Naive thymus-derived CD4-positive, alpha-beta T cell (primary cell): Measurements from ENCODE around the gene SDCCAG8. TPM values are rescaled to one million over a fixed set of nuclear protein-coding genes. Genes with fewer than 3 reads are reported as not detected.

Experiments used
- ATAC-seq: fragments of 150-1000 bp; cut with Tn5 transposase; 2 replicates; pipeline ENCODE4 v1.10.0; 2021; ENCODE audit warnings: mild to moderate bottlenecking, moderate library complexity
- CTCF ChIA-PET: fragments of 350-600 bp; sonication (Branson Sonifier 250); formaldehyde crosslinking; loops from one replicate; lab custom pipeline; 2021; ENCODE audit warnings: antibody characterized with exemption; lab: Charles Lee
- POLR2A ChIA-PET: fragments of 350-600 bp; sonication (Branson Sonifier 250); formaldehyde crosslinking; loops from one replicate; lab custom pipeline; 2021; ENCODE audit warnings: antibody characterized with exemption, inconsistent platforms; lab: Charles Lee
- DNase-seq, 9 donors: peaks; one replicate each; pipeline versions ENCODE4 v3.0.0 to v3.0.0-alpha.2; 2020 to 2022; ENCODE audit warnings: mixed read lengths in 1 of 9
- H3K27ac ChIP-seq: one replicate; pipeline ENCODE4 v1.7.0; 2013; ENCODE audit warnings: mild to moderate bottlenecking, low read depth, low read length, moderate library complexity
- H3K27me3 ChIP-seq, 2 donors: one replicate each; pipeline ENCODE4 v1.7.0; 2013; ENCODE audit warnings: low read length in 2 of 2, mild to moderate bottlenecking in 2 of 2, moderate library complexity in 2 of 2; ENCODE audit not compliant: control insufficient read depth in 2 of 2, insufficient read depth in 2 of 2
- H3K36me3 ChIP-seq, 3 experiments: 1 replicate in 2 of 3; 2 replicates in 1 of 3; pipeline ENCODE4 v1.7.0; 2013; ENCODE audit warnings: low read length in 3 of 3, mild to moderate bottlenecking in 3 of 3, moderate library complexity in 1 of 3; ENCODE audit not compliant: insufficient read depth in 3 of 3, control insufficient read depth in 2 of 3
- H3K4me1 ChIP-seq, 2 donors: one replicate each; pipeline ENCODE4 v1.7.0; 2013; ENCODE audit warnings: low read length in 2 of 2, mild to moderate bottlenecking in 2 of 2, moderate library complexity in 1 of 2; ENCODE audit not compliant: control insufficient read depth in 2 of 2, insufficient read depth in 2 of 2
- H3K4me3 ChIP-seq: 2 replicates; pipeline ENCODE4 v1.7.0; 2013; ENCODE audit warnings: mild to moderate bottlenecking, low read length
- H3K9me3 ChIP-seq, 3 experiments: 1 replicate in 2 of 3; 2 replicates in 1 of 3; pipeline ENCODE4 v1.7.0; 2013; ENCODE audit warnings: low read length in 3 of 3; ENCODE audit not compliant: control insufficient read depth in 2 of 3
- H3K27ac Mint-ChIP-seq, 9 donors: one replicate each; pipeline ENCODE4 v1.8.0; 2020 to 2022; ENCODE audit warnings: mixed read lengths in 9 of 9, mild to moderate bottlenecking in 8 of 9, moderate library complexity in 5 of 9, inconsistent platforms in 2 of 9
- H3K27me3 Mint-ChIP-seq, 5 donors: one replicate each; pipeline ENCODE4 v1.8.0; 2021 to 2022; ENCODE audit warnings: mixed read lengths in 5 of 5, mild to moderate bottlenecking in 1 of 5
- H3K36me3 Mint-ChIP-seq, 5 donors: one replicate each; pipeline ENCODE4 v1.8.0; 2020 to 2022; ENCODE audit warnings: mixed read lengths in 5 of 5, mild to moderate bottlenecking in 3 of 5, inconsistent platforms in 1 of 5
- H3K4me1 Mint-ChIP-seq, 7 donors: one replicate each; pipeline ENCODE4 v1.8.0; 2020 to 2022; ENCODE audit warnings: mixed read lengths in 7 of 7, mild to moderate bottlenecking in 3 of 7, inconsistent platforms in 1 of 7
- H3K4me3 Mint-ChIP-seq, 10 donors: one replicate each; pipeline ENCODE4 v1.8.0; 2020 to 2022; ENCODE audit warnings: mild to moderate bottlenecking in 10 of 10, mixed read lengths in 10 of 10, moderate library complexity in 6 of 10, inconsistent platforms in 2 of 10
- H3K9me3 Mint-ChIP-seq, 11 donors: one replicate each; pipeline ENCODE4 v1.8.0; 2020 to 2022; ENCODE audit warnings: mixed read lengths in 11 of 11, mild to moderate bottlenecking in 4 of 11, inconsistent platforms in 1 of 11, moderate library complexity in 1 of 11
- intact Hi-C, 2 donors: fragments of 100-400 bp; cut with micrococcal nuclease; formaldehyde crosslinking; loops; one replicate each; pipeline ENCODE4 v1.15.1; 2023
- polyA plus RNA-seq, 2 donors: library from polyadenylated mRNA; unstranded; fragments of 300-500 nt; fragmentation: Illumina TruSeq; gene quantifications; one replicate each; pipeline ENCODE4 v1.2.3, GENCODE V29; 2021
- total RNA-seq, 6 experiments: library from RNA in 5 of 6; stranded (reverse) in 5 of 6; gene quantifications; 1 replicate in 5 of 6; 2 replicates in 1 of 6; pipeline ENCODE4 v1.2.3 and lab custom pipeline; 2021 to 2026

Gene SDCCAG8
- total and polyA plus RNA-seq, 7 experiments from 2014 or later = 26.0 to 45.2 (median 39.1) TPM

GRCh38 chr1:243457363-243457982 is 201.6 kb downstream of the SDCCAG8 start:
- H3K36me3 ChIP-seq = peaks cover 0 to 21% (median 0%) of the 10 kb centered on the region in 3 experiments
- Mint-ChIP-seq H3K27me3 (no peaks in the 10 kb centered on the region), H3K4me1 (peaks cover 0 to 5% (median 0%) of the 10 kb centered on the region in 7 donors), H3K27ac (no peak overlapping the region), H3K9me3 (no peaks in the 10 kb centered on the region), H3K36me3 (peaks cover 6 to 58% (median 8%) of the 10 kb centered on the region in 5 donors), H3K4me3 (no peak overlapping the region)
- ATAC-seq (no peak), DNase-seq (no peak)
- no peaks in the 10 kb centered on the region for H3K27me3 ChIP-seq
- CTCF ChIA-PET = no interaction called here
- H3K4me3 ChIP-seq = no peak overlapping the region
- intact Hi-C loops = no loop called here
- POLR2A ChIA-PET = no interaction called here
- no peak overlapping the region for H3K27ac ChIP-seq
- no peaks in the 10 kb centered on the region for H3K9me3 ChIP-seq
- no peaks in the 10 kb centered on the region for H3K4me1 ChIP-seq

GRCh38 chr1:243459059-243459458 is 203.2 kb downstream of the SDCCAG8 start:
- Mint-ChIP-seq H3K4me1 (peaks cover 0 to 8% (median 0%) of the 10 kb centered on the region in 7 donors), H3K9me3 (no peaks in the 10 kb centered on the region), H3K4me3 (no peak overlapping the region), H3K27me3 (no peaks in the 10 kb centered on the region), H3K36me3 (peaks cover 8 to 63% (median 8%) of the 10 kb centered on the region in 5 donors), H3K27ac (peak overlapping the region in 1 of 9 donors; percentile 46)
- ChIA-PET POLR2A (no interaction called here), CTCF (no interaction called here)
- Histone ChIP-seq H3K4me3 (no peak overlapping the region), H3K9me3 (no peaks in the 10 kb centered on the region), H3K36me3 (peaks cover 0 to 21% (median 0%) of the 10 kb centered on the region in 3 experiments), H3K27me3 (no peaks in the 10 kb centered on the region), H3K27ac (no peak overlapping the region), H3K4me1 (no peaks in the 10 kb centered on the region)
- intact Hi-C loops = no loop called here
- ATAC-seq = peak; percentile 57
- no peak for DNase-seq

GRCh38 chr1:243461700-243462099 is 205.9 kb downstream of the SDCCAG8 start:
- Mint-ChIP-seq H3K27me3 (no peaks in the 10 kb centered on the region), H3K4me1 (peaks cover 0 to 8% (median 0%) of the 10 kb centered on the region in 7 donors), H3K27ac (no peak overlapping the region), H3K4me3 (no peak overlapping the region), H3K36me3 (peaks cover 8 to 52% (median 8%) of the 10 kb centered on the region in 5 donors), H3K9me3 (no peaks in the 10 kb centered on the region)
- peaks cover 0 to 15% (median 0%) of the 10 kb centered on the region in 3 experiments for H3K36me3 ChIP-seq
- ATAC-seq = no peak
- no peak overlapping the region for H3K27ac ChIP-seq
- no peaks in the 10 kb centered on the region for H3K27me3 ChIP-seq
- intact Hi-C loops = no loop called here
- no peak overlapping the region for H3K4me3 ChIP-seq
- ChIA-PET POLR2A (interaction anchor here (0.5 kb wide), 1 partner anchor 1759 kb away, joined by 5 read pairs; no protein-coding TSS in a partner anchor), CTCF (no interaction called here)
- DNase-seq = no peak
- H3K9me3 ChIP-seq = no peaks in the 10 kb centered on the region
- H3K4me1 ChIP-seq = no peaks in the 10 kb centered on the region

GRCh38 chr1:243462929-243463697 is 207.3 kb downstream of the SDCCAG8 start:
- Mint-ChIP-seq H3K27me3 (no peaks in the 10 kb centered on the region), H3K4me3 (no peak overlapping the region), H3K36me3 (peaks cover 6 to 50% (median 8%) of the 10 kb centered on the region in 5 donors), H3K4me1 (peaks cover 0 to 8% (median 0%) of the 10 kb centered on the region in 7 donors), H3K27ac (no peak overlapping the region), H3K9me3 (no peaks in the 10 kb centered on the region)
- H3K27ac ChIP-seq = no peak overlapping the region
- H3K9me3 ChIP-seq = no peaks in the 10 kb centered on the region
- ChIA-PET POLR2A (no interaction called here), CTCF (no interaction called here)
- peaks cover 0 to 15% (median 0%) of the 10 kb centered on the region in 3 experiments for H3K36me3 ChIP-seq
- H3K4me1 ChIP-seq = no peaks in the 10 kb centered on the region
- ATAC-seq (no peak), DNase-seq (no peak)
- no peak overlapping the region for H3K4me3 ChIP-seq
- intact Hi-C loops = no loop called here
- no peaks in the 10 kb centered on the region for H3K27me3 ChIP-seq

- ATAC-seq (no peak), DNase-seq (no peak)
- no peaks in the 10 kb centered on the region for H3K27me3 ChIP-seq
- CTCF ChIA-PET = no interaction called here
- no peaks in the 10 kb centered on the region for H3K9me3 ChIP-seq
- no peaks in the 10 kb centered on the region for H3K27me3 Mint-ChIP-seq
- POLR2A ChIA-PET = no interaction called here
- H3K36me3 ChIP-seq = peaks cover 0 to 15% (median 0%) of the 10 kb centered on the region in 3 experiments
- no peak overlapping the region for H3K4me3 ChIP-seq
- H3K4me1 Mint-ChIP-seq = peaks cover 0 to 5% (median 0%) of the 10 kb centered on the region in 7 donors
- no peak overlapping the region for H3K4me3 Mint-ChIP-seq
- no peaks in the 10 kb centered on the region for H3K4me1 ChIP-seq
- intact Hi-C loops = no loop called here
- H3K9me3 Mint-ChIP-seq = no peaks in the 10 kb centered on the region
- H3K36me3 Mint-ChIP-seq = peaks cover 4 to 43% (median 8%) of the 10 kb centered on the region in 5 donors
- no peak overlapping the region for H3K27ac ChIP-seq
- no peak overlapping the region for H3K27ac Mint-ChIP-seq
These were observed 209.2 kb downstream of the SDCCAG8 start for GRCh38 chr1:243465081-243465480.

DNA sequence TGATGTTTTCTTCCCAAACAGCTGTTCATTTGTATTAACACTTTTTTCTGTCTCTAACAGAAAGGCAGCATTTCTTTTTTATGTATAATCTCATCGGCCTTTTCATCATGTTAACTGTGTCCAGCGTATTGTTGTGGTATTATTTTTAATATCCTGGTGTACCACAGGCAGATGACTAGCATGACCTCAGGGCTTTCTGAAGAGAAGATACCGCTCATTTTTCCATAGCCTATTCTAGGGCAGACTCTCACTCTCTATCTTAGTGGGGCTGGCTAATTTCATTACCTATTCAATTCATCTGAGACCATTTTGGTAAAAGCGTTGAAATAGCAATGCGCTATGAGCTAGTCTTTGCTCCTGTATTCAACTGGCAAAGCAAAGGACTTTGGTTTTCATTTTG is 209.9 kb downstream of the SDCCAG8 start:
- peaks cover 0 to 10% (median 0%) of the 10 kb centered on the region in 3 experiments for H3K36me3 ChIP-seq
- no peak overlapping the region for H3K27ac ChIP-seq
- ATAC-seq (no peak), DNase-seq (no peak)
- no peaks in the 10 kb centered on the region for H3K27me3 ChIP-seq
- no peak overlapping the region for H3K4me3 Mint-ChIP-seq
- ChIA-PET POLR2A (no interaction called here), CTCF (no interaction called here)
- H3K36me3 Mint-ChIP-seq = peaks cover 4 to 43% (median 8%) of the 10 kb centered on the region in 5 donors
- H3K27me3 Mint-ChIP-seq = no peaks in the 10 kb centered on the region
- H3K4me1 Mint-ChIP-seq = peaks cover 0 to 5% (median 0%) of the 10 kb centered on the region in 7 donors
- H3K9me3 ChIP-seq = no peaks in the 10 kb centered on the region
- no peak overlapping the region for H3K4me3 ChIP-seq
- H3K27ac Mint-ChIP-seq = no peak overlapping the region
- intact Hi-C loops = no loop called here
- no peaks in the 10 kb centered on the region for H3K4me1 ChIP-seq
- no peaks in the 10 kb centered on the region for H3K9me3 Mint-ChIP-seq
